SK-MEL-5 (cell line): ENCODE measurements around the gene FEM1B. TPM values are rescaled to one million over a fixed set of nuclear protein-coding genes. Genes with fewer than 3 reads are reported as not detected.

Source experiments
- DNase-seq: peaks from one replicate; pipeline ENCODE4 v3.0.0-alpha.2; 2016; ENCODE audit warnings: low read depth, low spot score
- in situ Hi-C: cut with HindIII; loops from 2 replicates; pipeline ENCODE4 v1.10.0; 2016; ENCODE audit warnings: low sequenced_read_pairs, high pct_unique_total_duplicates, low pct_unique_long_range_greater_than_20kb
- total RNA-seq: library from RNA; depleted of rRNA; stranded (reverse); fragments of >200 nt; shearing (Covaris generic); gene quantifications from 2 replicates; pipeline ENCODE4 v1.2.3, GENCODE V29; 2014

The FEM1B gene
- total RNA-seq, 1 experiment from 2014 or later, result 53.4 TPM

DNA sequence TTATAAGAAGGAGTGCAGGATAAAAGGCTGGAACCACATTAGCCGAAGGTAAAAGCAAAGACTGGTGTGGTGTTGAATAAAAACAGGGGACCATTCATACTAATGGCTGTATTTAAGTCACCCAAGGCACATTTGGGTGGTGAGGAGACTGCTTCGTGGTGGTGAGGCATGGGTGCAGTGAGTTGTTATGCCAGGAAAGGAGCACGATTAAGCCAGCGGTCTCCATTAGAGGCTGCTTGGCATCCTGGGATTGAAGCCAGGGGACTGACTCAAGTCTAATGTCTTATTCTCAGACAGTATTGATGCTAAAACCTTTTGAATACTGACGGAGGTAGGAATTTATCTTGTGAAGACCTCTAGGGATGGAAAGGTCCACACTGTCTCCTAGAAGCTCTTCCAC is 21.9 kb downstream of the FEM1B start:
- no peak for DNase-seq
- in situ Hi-C loops, result no loop called here

DNA sequence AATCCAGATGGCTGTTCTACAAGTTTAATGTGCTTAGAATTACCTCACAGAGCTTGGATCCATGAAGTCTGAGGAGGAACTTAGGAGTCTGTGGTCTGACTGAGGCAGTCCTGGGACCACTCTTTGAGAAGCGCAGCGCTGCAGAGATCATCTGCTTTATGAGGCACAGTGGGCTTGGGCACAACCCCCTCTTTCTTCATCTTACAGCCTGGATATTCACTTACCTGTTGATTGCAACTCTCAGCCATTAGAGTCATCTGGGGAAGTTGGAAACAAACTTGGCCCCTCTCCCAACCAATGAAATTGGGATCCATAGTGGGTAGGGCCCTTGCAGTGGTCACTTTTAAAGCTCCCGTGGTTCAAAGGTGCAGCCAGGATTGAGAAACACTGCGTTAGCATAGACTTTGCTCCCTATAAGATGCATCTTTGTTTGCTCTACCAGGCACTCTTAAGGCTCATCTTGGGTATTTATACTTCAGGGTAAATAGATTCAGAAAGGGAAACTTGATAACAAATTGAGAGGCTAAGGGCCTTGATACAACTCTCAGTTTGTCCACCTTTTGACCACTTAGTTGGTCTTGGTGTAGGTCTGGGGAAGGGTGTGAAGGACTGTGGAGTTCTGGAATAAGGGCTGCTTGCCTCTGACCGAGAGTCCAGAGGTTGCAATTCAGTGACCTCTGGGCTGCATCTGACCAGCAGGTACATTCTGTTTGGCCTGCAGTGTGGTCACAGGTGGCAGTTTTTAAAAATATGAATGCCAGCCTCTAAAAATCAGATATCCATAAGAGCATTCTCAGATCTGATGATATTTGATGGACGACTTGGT is 22.8 kb downstream of the FEM1B start:
- no peak for DNase-seq
- in situ Hi-C loops, result no loop called here

DNA sequence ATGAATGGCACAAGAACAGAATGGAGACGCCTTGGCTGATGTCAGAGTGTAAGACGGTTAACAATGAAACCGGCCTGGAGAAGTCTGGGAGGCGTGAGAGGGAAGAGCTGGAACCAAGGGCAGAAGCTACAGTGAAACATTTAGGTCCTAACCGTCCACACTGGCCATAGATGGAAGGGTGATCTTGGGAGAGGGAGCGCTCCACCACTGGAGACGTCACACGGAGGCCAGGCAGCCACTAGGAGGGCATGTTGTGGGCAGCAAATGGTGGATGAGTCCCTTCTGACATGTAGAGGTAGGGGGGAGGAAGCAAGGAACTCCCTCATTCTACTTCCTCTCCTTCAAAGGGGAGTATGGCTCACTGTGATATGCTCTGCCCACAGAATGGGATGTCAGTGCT is 23.8 kb downstream of the FEM1B start:
- in situ Hi-C loops, result no loop called here

DNA sequence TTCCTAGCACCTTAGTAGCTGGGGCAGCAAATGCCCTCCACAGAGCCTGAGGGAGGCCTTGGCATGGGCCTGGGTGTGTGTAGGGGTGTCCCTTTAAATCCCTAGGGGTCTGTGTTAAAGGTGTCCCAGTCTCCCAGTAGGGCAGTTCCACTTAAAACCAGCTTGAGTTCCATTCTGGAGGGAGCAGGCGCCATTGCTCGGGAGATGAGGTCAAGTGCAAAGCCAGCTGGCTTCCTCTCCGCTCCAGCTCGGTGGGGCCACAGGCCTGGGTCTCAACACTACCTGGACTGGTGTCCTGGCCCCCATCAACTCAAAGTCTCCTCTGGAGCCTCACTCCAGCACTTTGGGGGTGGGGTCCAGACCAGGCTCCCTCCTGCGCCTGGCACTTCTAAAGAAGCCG is 25.2 kb downstream of the FEM1B start:
- DNase-seq, result no peak

More for the DNA sequence above, 23.8 kb downstream of the FEM1B start:
- no peak for DNase-seq

DNA sequence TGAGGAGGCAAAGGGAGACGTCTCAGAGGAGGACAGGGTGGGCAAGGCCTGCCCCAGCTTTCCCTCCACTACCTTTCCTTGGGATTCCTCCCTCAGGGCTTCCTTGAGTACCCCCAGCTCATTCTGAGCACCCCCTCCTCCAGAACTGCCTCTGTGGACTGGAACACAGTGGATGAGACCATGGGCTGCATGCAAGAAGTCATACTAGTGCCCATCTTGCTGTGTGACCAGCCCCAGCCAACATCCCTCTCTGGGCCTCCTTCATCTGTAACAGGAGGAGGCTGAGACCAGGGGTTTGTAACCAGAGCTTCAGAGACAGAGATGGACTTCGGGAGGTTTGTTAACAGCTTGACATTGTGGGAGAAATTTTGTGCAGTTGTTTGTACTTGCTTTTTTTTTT is 25.6 kb downstream of the FEM1B start:
- no peak for DNase-seq
- in situ Hi-C loops, result no loop called here

More for the DNA sequence above, 25.2 kb downstream of the FEM1B start:
- in situ Hi-C loops, result no loop called here

DNA sequence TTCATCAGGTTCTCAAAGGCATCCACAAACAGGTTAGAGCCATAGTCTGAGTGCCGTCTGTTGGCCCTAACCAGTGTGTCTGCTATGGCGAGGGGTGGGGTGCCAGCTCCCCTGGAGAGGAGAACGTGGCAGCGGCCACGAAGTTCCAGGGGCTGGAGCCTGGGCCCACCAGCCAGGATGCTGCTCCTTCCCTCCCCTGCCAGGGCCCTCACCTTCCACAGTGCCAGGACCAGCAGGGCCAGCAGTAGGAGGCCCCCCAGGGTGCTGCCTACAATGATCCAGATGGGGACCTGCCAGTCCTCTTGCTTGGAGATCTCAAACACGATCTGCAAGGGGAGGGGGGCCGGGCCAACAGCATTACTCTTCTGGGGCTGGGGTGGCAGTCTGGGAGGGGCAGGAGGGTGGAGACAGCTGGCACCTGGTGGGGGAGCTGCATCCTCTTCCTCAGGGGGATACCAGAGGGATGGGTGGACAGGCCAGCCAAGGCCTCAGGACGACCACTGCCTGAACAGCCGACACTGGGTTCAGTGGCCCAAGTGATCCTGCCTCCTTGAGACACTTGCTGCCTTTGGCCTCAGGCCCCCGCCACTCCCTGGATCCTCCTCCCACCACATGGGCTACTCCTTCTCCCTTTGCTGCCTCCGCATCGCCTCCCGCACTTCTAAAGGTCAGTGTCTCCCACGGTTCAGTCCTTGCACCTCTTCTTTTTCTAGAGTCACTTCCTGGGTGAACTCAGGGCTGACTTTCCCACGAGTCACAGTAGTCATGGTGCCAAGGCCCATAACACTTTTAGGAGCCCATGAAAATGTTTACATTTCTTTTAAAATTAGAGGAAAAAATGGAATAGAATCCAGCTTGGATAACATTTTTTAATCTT is 26.3 kb downstream of the FEM1B start:
- DNase-seq, result no peak
- in situ Hi-C loops, result no loop called here

DNA sequence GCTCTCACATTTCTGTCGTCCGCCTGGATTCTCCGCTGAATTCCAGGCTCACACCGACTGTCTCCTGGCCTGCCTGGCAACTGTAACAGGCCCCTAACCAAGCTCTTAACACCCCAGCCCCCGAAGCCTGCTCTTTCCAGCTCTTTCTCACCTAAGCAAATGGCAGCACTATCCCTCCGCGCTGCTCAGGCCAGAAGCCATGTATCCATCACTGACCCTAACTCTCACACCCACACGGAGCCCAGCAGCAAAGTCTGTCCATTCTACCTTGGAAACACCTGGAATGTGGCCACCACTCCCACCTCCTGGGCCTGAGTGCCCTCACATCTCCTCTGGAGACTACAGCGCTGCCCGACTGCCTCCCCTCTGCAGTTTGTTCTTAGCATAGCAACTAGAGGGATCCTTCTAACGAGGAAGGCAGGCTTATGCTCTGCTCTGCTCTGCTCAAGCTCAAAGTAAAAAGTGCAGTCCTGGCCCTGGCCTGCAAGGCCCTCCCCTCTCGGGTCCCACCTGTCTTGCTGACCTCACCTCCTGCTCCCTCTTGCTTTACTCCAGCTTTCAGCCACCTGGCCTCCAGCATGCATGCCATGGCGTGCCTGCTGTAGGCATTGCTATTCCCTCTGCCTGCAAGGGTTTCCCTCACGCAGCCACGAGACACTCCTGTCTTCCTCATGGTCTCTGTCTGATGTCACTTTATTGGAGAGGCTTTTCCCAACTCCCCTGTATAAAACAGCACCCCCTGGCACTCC is 27.2 kb downstream of the FEM1B start:
- in situ Hi-C loops, result no loop called here
- DNase-seq, result no peak

DNA sequence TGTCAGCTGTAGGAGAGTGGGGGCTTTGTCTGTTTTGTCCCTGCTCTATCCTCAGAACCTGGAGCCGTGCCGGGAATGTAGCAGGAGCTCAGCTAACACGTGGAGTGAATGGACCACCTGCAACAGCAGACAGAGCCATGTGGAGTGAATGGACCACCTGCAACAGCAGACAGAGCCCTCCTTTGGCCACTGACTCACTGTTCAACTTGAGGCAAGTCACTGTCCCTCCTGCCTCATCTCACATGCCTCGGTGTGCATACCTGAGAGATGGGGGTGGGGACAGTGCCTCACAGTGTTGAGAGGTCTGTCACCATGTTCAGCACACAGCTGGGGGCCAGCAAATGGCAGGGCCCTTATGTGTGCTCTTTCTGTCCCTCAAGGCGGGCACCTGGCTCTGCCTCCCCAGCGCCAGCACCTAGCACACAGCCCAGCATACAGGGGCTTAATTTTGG is 27.9 kb downstream of the FEM1B start:
- in situ Hi-C loops, result no loop called here
- no peak for DNase-seq

DNA sequence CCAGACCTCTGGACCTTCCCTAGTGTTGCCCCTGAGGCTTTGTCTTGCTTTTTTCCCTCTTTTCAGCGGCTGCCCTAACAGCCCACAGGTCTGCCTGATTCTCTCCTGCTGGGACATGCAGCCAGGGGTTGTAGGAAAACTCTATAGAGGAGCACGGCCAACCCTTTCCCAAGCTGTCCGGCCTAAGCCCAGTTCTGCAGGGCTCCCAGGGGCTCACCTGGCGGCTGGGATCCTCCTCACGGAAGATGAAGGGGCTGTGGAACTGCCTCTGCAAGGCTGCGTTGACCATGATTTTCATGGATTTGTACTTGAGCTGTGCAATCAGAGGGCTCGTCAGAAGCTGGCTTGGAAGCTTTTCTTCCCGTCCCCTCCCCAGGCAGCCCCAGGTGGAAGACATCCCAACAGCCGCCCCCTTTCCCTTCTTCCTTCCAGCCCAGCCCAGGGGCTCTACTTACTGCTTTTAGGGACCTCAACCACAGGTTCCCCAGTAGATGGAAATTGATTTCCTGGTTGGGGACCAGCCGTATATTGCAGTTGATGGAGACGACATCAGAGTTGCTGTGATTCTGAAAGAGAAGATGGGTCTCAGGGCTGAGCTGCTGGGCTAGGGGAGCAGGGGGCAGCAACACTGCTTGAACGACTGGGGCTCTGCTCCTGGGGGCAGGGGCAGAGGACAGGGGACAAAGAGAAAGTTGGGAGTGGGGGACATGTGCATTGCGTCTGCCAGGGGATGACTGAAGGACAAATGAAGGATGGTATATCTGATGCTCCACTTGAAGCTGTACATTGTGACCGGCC is 29.8 kb downstream of the FEM1B start:
- DNase-seq, result no peak
- in situ Hi-C loops, result no loop called here

DNA sequence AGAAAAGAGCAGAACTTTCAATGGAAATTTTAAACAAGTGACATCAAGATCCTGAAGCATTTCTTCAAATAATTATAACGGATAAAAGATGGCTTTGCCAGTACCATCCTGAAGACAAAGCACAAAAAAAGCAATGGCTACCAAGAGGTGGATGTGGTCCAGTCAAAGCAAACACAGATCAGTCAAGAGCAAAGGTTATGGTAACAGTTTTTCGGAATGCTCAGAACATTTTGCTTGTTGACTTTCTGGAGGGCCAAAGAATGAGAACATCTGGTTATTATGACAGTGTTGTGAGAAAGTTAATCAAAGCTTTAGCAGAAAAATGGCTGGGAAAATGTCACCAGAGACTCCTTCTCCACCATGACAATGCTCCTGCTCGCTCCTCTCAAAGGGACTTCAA is 31.5 kb downstream of the FEM1B start:
- in situ Hi-C loops, result no loop called here
- no peak for DNase-seq

DNA sequence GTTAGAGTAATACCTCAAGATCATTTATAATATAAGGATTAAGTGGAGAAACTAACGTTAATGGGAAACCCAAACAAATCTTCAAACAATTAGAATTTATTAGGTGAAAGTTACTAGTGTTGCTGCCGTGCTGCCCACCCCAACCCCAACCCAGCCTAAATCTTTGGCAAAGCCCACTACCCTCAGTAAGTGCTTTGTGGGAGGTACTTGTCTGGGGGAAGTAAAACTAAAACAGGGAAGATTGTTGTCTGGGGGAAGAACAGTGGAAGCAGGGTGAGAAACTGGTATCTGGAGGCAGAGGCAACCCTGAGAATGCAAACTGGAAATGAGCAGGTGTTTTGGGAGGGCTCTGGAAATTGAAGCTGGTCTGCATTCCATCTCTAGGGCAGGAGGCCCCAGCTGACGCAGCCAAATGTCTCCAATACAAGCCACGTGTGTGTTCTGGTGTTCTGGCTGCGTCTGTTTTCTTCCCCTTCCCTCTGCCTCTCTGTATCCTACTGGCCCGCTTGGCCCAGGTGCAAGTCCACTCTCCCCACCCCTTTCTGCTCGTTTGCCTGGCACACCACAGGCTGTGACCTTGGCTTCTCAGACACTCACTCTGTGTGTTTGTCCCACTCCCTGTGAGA is 32.7 kb downstream of the FEM1B start:
- no peak for DNase-seq
- in situ Hi-C loops, result no loop called here

DNA sequence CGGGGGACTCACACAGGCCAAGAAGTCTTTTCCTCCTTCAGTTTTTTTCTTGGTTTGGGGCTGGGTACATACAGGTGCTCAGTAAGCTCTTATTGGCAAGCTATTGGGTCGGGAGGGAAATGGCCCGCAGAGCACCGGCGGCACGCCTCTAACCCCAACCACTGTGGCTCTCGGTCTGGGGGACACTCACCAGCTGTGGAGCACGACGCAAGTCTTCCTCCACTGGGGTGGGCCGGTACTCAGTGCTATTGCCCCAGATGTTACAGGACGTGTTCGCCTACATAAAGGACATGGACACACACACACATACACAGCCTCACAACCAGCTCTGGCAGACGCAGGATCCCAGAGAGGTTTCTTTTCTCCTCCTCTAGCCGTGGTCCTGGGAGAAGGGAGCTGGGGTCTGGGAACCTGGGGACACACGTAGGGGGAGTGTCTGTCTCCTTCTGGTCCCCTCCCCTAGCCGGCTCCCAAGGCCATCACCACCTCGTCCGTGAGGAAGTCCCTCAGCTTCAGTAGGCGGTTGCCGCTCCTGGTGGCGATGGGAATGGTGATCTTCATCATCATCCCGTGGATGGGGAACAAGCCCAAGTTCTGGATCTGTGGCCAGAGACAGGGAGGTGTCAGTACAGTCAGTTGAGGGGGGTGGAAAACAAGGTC is 33.4 kb downstream of the FEM1B start:
- no peak for DNase-seq
- in situ Hi-C loops, result no loop called here

DNA sequence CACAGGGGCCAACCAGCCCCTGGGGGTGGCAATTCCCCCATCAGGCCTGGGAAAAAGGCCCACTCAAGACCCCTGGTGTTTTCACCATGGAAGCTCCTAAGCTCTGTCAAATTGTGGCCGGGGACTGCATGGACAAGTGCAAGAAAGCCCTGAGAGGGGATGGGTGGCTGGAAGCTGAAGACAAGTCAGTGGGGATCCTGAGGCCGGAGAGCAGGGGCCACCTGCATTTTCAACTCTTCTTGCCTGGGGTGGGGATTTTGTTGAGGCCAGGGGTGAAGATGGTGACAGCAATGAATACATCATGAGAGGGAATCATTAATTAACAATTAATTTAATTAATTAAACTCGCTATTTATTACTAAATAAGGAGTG is 33.9 kb downstream of the FEM1B start:
- in situ Hi-C loops, result no loop called here
- DNase-seq, result no peak

DNA sequence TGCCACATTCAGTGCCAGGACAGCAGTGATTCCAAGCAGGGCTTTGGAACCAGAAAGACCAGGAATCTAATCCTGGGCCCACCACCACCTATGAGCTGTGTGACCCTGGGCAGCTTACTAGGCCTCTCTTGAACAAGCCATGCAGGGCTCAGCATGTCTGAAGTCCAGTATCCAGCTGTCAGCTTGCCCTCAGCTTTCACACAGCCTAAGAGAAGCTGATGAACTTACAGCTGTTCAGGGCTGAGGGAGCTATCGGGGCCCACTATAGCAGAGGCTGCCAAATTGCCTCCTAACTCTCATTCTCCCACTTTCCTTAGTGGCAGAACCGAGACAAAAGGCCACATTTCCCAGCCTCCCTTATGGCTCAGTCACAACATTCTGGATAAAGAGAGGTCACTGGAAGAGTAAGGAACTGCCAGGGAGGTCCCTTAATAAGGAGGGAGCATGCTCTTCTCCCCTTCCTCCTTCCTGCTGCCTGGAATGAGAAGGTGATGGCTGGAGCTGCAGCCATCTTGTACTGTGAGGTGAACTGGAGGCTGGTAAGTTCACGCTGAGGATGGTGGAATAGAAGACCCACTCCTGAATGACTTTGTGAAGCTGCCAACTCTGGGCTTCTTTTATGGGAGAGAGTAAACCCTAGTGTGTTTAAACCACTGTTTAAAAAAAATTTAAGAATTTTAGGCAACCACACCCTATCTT is 34.5 kb downstream of the FEM1B start:
- DNase-seq, result no peak
- in situ Hi-C loops, result no loop called here

DNA sequence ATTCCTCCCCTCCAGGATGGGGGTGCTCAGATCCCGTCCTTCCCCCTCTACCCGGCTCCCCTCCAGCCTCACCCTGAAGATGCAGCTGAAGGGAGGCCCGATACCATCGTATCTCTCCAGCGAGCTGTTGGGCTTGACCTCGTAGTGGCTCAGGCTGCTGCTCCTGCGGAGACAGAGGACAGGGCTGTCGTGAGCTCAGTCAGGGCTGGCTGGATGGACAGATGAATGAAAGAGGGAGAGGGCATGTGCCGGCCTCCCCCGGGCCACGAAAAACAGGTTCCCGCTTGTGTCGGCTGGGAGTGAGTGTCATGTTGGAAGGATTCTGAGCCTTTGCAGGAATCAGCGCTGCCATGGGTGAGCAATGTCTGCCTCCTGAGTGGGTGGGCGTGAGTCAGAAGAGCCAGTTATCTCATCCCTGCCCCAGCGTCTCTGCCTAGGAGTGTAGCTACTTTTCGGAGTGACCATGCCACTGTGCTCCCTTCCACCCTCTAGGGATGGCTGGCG is 35.2 kb downstream of the FEM1B start:
- no peak for DNase-seq
- in situ Hi-C loops, result no loop called here
